Measurements from ENCODE around the gene LIMCH1. TPM values are rescaled to one million over a fixed set of nuclear protein-coding genes. Genes with fewer than 3 reads are reported as not detected.

LIMCH1 gene
- total RNA-seq, 1 experiment from 2014 or later: 19.7 TPM

DNA sequence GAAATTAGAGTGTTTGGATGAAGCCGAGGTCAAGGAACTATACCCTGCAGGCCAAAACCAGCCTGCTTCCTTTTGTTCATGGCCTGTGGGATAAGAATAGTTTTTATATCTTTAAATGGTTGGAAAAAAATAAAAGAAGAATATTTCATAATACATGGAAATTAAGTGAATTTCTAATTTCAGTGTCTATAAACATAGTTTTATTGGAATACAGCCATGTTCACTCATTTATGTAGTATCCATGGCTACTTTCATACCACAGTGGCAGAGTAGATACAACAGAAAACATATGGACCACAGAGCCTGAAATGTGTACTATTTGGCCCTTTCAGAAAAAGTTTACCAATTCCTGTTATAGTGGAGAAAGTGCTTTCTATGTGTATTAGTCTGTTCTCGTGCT, 13.6 kb downstream of the LIMCH1 start:
- TF ChIP-seq EZH2 (IDR thresholded peaks at IDR 0.05; ENCODE audit: low read length, unreplicated experiment): no peak
- TF ChIP-seq, protein P1, sequence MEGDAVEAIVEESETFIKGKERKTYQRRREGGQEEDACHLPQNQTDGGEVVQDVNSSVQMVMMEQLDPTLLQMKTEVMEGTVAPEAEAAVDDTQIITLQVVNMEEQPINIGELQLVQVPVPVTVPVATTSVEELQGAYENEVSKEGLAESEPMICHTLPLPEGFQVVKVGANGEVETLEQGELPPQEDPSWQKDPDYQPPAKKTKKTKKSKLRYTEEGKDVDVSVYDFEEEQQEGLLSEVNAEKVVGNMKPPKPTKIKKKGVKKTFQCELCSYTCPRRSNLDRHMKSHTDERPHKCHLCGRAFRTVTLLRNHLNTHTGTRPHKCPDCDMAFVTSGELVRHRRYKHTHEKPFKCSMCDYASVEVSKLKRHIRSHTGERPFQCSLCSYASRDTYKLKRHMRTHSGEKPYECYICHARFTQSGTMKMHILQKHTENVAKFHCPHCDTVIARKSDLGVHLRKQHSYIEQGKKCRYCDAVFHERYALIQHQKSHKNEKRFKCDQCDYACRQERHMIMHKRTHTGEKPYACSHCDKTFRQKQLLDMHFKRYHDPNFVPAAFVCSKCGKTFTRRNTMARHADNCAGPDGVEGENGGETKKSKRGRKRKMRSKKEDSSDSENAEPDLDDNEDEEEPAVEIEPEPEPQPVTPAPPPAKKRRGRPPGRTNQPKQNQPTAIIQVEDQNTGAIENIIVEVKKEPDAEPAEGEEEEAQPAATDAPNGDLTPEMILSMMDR (conservative IDR thresholded peaks at IDR 0.05; ENCODE audit: low read depth, low read length): no peak
- TF ChIP-seq EZH2phosphoT487 (IDR thresholded peaks at IDR 0.05; ENCODE audit: borderline replicate concordance, low read length): no peak
- Histone ChIP-seq H3K36me3 (ENCODE audit: low read depth, low read length) (no peaks in the 10 kb centered on the region), H3K9me3 (ENCODE audit: low read length) (no peaks in the 10 kb centered on the region), H3K4me2 (ENCODE audit: low read length) (no peak overlapping the region), H3K4me3 (ENCODE audit: low read length) (no peak overlapping the region), H2AFZ (ENCODE audit: low read length) (no peak overlapping the region), H3K79me2 (ENCODE audit: low read length) (no peaks in the 10 kb centered on the region), H3K27ac (ENCODE audit: low read length) (no peak overlapping the region), H3K9ac (ENCODE audit: low read length) (no peak overlapping the region), H4K20me1 (ENCODE audit: low read length) (no peaks in the 10 kb centered on the region), H3K9me2 (replicated peaks; ENCODE audit: low read length) (no peaks in the 10 kb centered on the region), H3F3A (ENCODE audit: low read length, unreplicated experiment) (no peaks in the 10 kb centered on the region), H3K4me1 (ENCODE audit: insufficient read depth, low read length) (no peaks in the 10 kb centered on the region), H3K27me3 (ENCODE audit: low read length) (no peaks in the 10 kb centered on the region)
- BruUV-seq (replicated peaks): no TSS peak
- intact Hi-C loops (cut with micrococcal nuclease): no loop called here
- no peak for DNase-seq
- no peak for ATAC-seq
- CTCF ChIA-PET: no interaction called here
- POLR2A ChIA-PET (ENCODE audit: unreplicated experiment): no interaction called here

DNA sequence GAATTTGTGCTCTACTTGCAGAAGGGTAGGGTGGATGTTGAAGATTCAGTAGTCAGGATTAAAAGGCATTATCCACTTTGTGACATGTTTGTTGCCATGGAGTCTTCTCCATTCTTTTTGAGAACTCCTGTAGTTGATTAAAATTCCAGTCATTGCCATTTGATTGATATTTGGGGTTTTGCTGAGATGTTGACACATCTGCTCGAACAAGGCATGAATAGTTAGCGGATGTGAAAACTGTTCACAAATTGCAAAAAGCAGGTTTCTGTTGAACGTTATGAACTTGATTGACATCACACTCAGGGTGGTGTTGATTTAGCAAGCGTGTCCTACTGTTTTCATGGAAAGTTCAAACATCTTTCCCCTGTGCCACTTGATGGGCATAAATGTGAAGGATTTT, 16.9 kb downstream of the LIMCH1 start:
- Histone ChIP-seq H3K27me3 (ENCODE audit: low read length) (no peaks in the 10 kb centered on the region), H3K9ac (ENCODE audit: low read length) (no peak overlapping the region), H3K79me2 (ENCODE audit: low read length) (no peaks in the 10 kb centered on the region), H3K4me2 (ENCODE audit: low read length) (no peak overlapping the region), H3K27ac (ENCODE audit: low read length) (no peak overlapping the region), H3K4me3 (ENCODE audit: low read length) (no peak overlapping the region), H3K9me3 (ENCODE audit: low read length) (no peaks in the 10 kb centered on the region), H3K36me3 (ENCODE audit: low read depth, low read length) (no peaks in the 10 kb centered on the region), H2AFZ (ENCODE audit: low read length) (no peak overlapping the region), H3F3A (ENCODE audit: low read length, unreplicated experiment) (no peaks in the 10 kb centered on the region), H3K9me2 (replicated peaks; ENCODE audit: low read length) (no peaks in the 10 kb centered on the region), H4K20me1 (ENCODE audit: low read length) (no peaks in the 10 kb centered on the region), H3K4me1 (ENCODE audit: insufficient read depth, low read length) (no peaks in the 10 kb centered on the region)
- no peak for ATAC-seq
- no TSS peak for BruUV-seq (replicated peaks)
- POLR2A ChIA-PET (ENCODE audit: unreplicated experiment): no interaction called here
- DNase-seq: no peak
- intact Hi-C loops (cut with micrococcal nuclease): no loop called here
- TF ChIP-seq EZH2phosphoT487 (IDR thresholded peaks at IDR 0.05; ENCODE audit: borderline replicate concordance, low read length): no peak
- TF ChIP-seq, protein P1 (conservative IDR thresholded peaks at IDR 0.05; ENCODE audit: low read depth, low read length): no peak
- no peak for TF ChIP-seq EZH2 (IDR thresholded peaks at IDR 0.05; ENCODE audit: low read length, unreplicated experiment)
- CTCF ChIA-PET: no interaction called here

DNA sequence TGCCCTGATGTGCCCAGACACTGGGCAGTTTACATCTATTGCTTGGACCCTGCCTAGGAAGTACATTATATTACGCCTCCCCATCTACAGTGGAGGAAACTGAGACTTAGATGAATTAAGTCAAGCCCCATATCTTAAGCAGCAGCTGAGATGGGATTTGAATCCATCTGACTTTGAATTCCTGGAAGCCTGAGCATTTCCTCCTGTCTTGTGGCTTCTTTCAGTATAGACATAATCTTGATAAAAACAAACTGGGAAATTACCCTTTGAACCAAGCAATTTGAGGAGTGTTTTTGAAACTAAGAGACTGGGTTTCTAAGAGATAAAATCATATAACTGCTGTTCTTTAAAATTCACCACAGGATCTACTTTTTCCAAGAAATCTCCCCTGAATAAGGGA, 18.6 kb downstream of the LIMCH1 start:
- H3K4me2 ChIP-seq (ENCODE audit: low read length): no peak overlapping the region
- no peaks in the 10 kb centered on the region for H3K27me3 ChIP-seq (ENCODE audit: low read length)
- no peak overlapping the region for H3K27ac ChIP-seq (ENCODE audit: low read length)
- H3K9ac ChIP-seq (ENCODE audit: low read length): no peak overlapping the region
- H3K9me3 ChIP-seq (ENCODE audit: low read length): no peaks in the 10 kb centered on the region
- no peak overlapping the region for H2AFZ ChIP-seq (ENCODE audit: low read length)
- ChIA-PET CTCF (no interaction called here), POLR2A (ENCODE audit: unreplicated experiment) (interaction anchor here (0.6 kb wide), 1 partner anchor 150 kb away, joined by 5 read pairs; no protein-coding TSS in a partner anchor)
- TF ChIP-seq EZH2 (IDR thresholded peaks at IDR 0.05; ENCODE audit: low read length, unreplicated experiment): no peak
- no peaks in the 10 kb centered on the region for H3K79me2 ChIP-seq (ENCODE audit: low read length)
- H3K4me3 ChIP-seq (ENCODE audit: low read length): no peak overlapping the region
- no peaks in the 10 kb centered on the region for H4K20me1 ChIP-seq (ENCODE audit: low read length)
- BruUV-seq (replicated peaks): no TSS peak
- H3K4me1 ChIP-seq (ENCODE audit: insufficient read depth, low read length): no peaks in the 10 kb centered on the region
- intact Hi-C loops (cut with micrococcal nuclease): no loop called here
- H3F3A ChIP-seq (ENCODE audit: low read length, unreplicated experiment): no peaks in the 10 kb centered on the region
- DNase-seq (no peak), ATAC-seq (no peak)
- no peaks in the 10 kb centered on the region for H3K36me3 ChIP-seq (ENCODE audit: low read depth, low read length)
- H3K9me2 ChIP-seq (replicated peaks; ENCODE audit: low read length): no peaks in the 10 kb centered on the region

Measured in PC-3 (cell line).